Measurements from ENCODE around the gene SERHL2. TPM values are rescaled to one million over a fixed set of nuclear protein-coding genes. Genes with fewer than 3 reads are reported as not detected.
"Not testable (repeated sequence)": the region's sequence is repeated elsewhere in the genome, so short reads cannot be mapped to it uniquely, and the experiment has no call there.

The SERHL2 gene
- polyA plus RNA-seq, 1 donor from 2014 or later, result 0.99 TPM

DNA sequence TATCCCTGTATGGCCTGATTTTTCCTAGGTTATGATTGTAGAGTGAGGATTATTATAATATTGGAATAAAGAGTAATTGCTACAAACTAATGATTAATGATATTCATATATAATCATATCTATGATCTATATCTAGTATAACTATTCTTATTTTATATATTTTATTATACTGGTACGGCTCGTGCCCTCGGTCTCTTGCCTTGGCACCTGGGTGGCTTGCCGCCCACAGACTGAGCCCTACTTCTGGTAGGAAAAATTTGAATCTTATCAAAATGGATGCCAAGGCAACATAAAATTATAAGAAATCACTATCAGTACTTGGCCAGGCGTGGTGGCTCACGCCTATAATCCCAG is 1.5 kb upstream of the SERHL2 start:
- not testable (repeated sequence) for H3K9me3 ChIP-seq (ENCODE audit: low read length); H3K36me3 ChIP-seq (ENCODE audit: insufficient read depth, low read length); H3K4me3 ChIP-seq (ENCODE audit: low read length)

DNA sequence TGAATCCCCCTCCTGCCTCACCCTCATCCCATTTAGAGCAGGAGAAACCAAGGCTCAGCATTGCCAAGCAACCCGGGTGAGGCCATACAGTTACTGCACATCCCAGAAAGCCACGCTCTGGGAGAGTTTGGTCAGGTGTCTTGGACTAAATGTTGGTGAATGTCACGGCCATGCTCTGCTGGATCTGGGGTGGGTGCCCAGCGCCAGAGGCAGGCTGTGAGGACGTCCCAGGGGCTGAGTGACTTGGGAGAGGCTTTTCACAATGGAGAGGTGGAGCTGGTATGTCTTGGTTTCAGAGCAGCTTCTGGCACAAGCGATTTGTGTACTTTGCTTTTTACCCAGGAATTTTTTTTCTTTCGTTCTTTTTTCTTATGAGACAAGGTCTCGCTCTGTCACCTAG is 6.6 kb downstream of the SERHL2 start:
- Histone ChIP-seq H3K9ac (ENCODE audit: low read length) (no peak overlapping the region), H3K79me2 (replicated peaks; ENCODE audit: insufficient read depth, low read length) (no peaks in the 10 kb centered on the region), H3K4me2 (ENCODE audit: low read length) (no peak overlapping the region), H3K9me2 (ENCODE audit: insufficient read depth, low read length) (no peaks in the 10 kb centered on the region), H3K27ac (ENCODE audit: low read length) (no peak overlapping the region), H4K20me1 (ENCODE audit: insufficient read depth) (no peaks in the 10 kb centered on the region), H3K4me3 (ENCODE audit: low read length) (no peak overlapping the region), H3K36me3 (ENCODE audit: insufficient read depth, low read length) (no peaks in the 10 kb centered on the region), H3K27me3 (ENCODE audit: insufficient read depth, low read depth, low read length) (no peaks in the 10 kb centered on the region), H2AFZ (ENCODE audit: low read depth, low read length) (no peak overlapping the region), H3K9me3 (ENCODE audit: low read length) (no peaks in the 10 kb centered on the region), H3F3A (ENCODE audit: insufficient read depth, low read length, poor library complexity, severe bottlenecking) (no peaks in the 10 kb centered on the region)
- no peak for TF ChIP-seq EZH2 (IDR thresholded peaks at IDR 0.05; ENCODE audit: borderline replicate concordance, insufficient read depth, low read length, poor library complexity, severe bottlenecking)
- TF ChIP-seq RAD21 (conservative IDR thresholded peaks at IDR 0.05), result no peak
- no peak for TF ChIP-seq EP300 (conservative IDR thresholded peaks at IDR 0.05; ENCODE audit: poor library complexity, severe bottlenecking)
- TF ChIP-seq SMC3 (conservative IDR thresholded peaks at IDR 0.05; ENCODE audit: poor library complexity), result no peak
- TF ChIP-seq POLR2AphosphoS5 (IDR thresholded peaks at IDR 0.05), result no peak

More for the DNA sequence above, 1.5 kb upstream of the SERHL2 start:
- H3K27ac ChIP-seq (ENCODE audit: low read length); H4K20me1 ChIP-seq (ENCODE audit: insufficient read depth); H3K79me2 ChIP-seq (replicated peaks; ENCODE audit: insufficient read depth, low read length); H3K9ac ChIP-seq (ENCODE audit: low read length); H3K9me2 ChIP-seq (ENCODE audit: insufficient read depth, low read length); H2AFZ ChIP-seq (ENCODE audit: low read depth, low read length); H3K4me2 ChIP-seq (ENCODE audit: low read length); H3K27me3 ChIP-seq (ENCODE audit: insufficient read depth, low read depth, low read length); H3F3A ChIP-seq (ENCODE audit: insufficient read depth, low read length, poor library complexity, severe bottlenecking): not testable (repeated sequence)

DNA sequence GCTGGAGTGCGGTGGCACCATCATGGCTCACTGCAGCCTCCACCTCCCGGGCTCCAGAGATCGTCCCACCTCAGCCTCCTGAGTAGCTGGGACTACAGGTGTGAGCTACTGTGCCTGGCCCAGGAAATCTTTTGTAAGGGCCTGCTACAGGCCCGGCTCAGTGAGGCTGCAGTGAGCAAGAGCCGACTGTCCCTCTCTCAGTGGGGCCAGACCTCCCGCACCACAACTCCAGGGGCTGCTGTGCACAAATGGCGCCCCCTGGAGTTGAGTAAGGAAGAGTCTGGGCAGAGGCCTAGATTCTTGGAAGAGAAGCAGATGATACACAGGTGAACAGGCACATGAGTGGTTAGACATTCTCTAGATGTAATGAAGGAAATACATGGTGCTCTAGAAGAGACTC is 7.0 kb downstream of the SERHL2 start:
- Histone ChIP-seq H3F3A (ENCODE audit: insufficient read depth, low read length, poor library complexity, severe bottlenecking) (no peaks in the 10 kb centered on the region), H2AFZ (ENCODE audit: low read depth, low read length) (no peak overlapping the region), H3K27me3 (ENCODE audit: insufficient read depth, low read depth, low read length) (no peaks in the 10 kb centered on the region), H3K4me2 (ENCODE audit: low read length) (no peak overlapping the region), H3K4me3 (ENCODE audit: low read length) (no peak overlapping the region), H3K9me3 (ENCODE audit: low read length) (no peaks in the 10 kb centered on the region), H3K79me2 (replicated peaks; ENCODE audit: insufficient read depth, low read length) (no peaks in the 10 kb centered on the region), H3K36me3 (ENCODE audit: insufficient read depth, low read length) (no peaks in the 10 kb centered on the region), H3K9ac (ENCODE audit: low read length) (no peak overlapping the region), H4K20me1 (ENCODE audit: insufficient read depth) (no peaks in the 10 kb centered on the region), H3K9me2 (ENCODE audit: insufficient read depth, low read length) (no peaks in the 10 kb centered on the region), H3K27ac (ENCODE audit: low read length) (no peak overlapping the region)
- TF ChIP-seq, protein P1, sequence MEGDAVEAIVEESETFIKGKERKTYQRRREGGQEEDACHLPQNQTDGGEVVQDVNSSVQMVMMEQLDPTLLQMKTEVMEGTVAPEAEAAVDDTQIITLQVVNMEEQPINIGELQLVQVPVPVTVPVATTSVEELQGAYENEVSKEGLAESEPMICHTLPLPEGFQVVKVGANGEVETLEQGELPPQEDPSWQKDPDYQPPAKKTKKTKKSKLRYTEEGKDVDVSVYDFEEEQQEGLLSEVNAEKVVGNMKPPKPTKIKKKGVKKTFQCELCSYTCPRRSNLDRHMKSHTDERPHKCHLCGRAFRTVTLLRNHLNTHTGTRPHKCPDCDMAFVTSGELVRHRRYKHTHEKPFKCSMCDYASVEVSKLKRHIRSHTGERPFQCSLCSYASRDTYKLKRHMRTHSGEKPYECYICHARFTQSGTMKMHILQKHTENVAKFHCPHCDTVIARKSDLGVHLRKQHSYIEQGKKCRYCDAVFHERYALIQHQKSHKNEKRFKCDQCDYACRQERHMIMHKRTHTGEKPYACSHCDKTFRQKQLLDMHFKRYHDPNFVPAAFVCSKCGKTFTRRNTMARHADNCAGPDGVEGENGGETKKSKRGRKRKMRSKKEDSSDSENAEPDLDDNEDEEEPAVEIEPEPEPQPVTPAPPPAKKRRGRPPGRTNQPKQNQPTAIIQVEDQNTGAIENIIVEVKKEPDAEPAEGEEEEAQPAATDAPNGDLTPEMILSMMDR (IDR thresholded peaks at IDR 0.05; ENCODE audit: poor library complexity, severe bottlenecking), result peak; percentile 35
- TF ChIP-seq RAD21 (conservative IDR thresholded peaks at IDR 0.05), result peak; percentile 12
- TF ChIP-seq MXI1 (conservative IDR thresholded peaks at IDR 0.05; ENCODE audit: poor library complexity, severe bottlenecking), result no peak
- no peak for TF ChIP-seq EZH2 (IDR thresholded peaks at IDR 0.05; ENCODE audit: borderline replicate concordance, insufficient read depth, low read length, poor library complexity, severe bottlenecking)
- TF ChIP-seq EP300 (conservative IDR thresholded peaks at IDR 0.05; ENCODE audit: poor library complexity, severe bottlenecking), result no peak
- TF ChIP-seq POLR2AphosphoS5 (IDR thresholded peaks at IDR 0.05), result no peak
- TF ChIP-seq SMC3 (conservative IDR thresholded peaks at IDR 0.05; ENCODE audit: poor library complexity), result no peak
- TF ChIP-seq, protein P2, sequence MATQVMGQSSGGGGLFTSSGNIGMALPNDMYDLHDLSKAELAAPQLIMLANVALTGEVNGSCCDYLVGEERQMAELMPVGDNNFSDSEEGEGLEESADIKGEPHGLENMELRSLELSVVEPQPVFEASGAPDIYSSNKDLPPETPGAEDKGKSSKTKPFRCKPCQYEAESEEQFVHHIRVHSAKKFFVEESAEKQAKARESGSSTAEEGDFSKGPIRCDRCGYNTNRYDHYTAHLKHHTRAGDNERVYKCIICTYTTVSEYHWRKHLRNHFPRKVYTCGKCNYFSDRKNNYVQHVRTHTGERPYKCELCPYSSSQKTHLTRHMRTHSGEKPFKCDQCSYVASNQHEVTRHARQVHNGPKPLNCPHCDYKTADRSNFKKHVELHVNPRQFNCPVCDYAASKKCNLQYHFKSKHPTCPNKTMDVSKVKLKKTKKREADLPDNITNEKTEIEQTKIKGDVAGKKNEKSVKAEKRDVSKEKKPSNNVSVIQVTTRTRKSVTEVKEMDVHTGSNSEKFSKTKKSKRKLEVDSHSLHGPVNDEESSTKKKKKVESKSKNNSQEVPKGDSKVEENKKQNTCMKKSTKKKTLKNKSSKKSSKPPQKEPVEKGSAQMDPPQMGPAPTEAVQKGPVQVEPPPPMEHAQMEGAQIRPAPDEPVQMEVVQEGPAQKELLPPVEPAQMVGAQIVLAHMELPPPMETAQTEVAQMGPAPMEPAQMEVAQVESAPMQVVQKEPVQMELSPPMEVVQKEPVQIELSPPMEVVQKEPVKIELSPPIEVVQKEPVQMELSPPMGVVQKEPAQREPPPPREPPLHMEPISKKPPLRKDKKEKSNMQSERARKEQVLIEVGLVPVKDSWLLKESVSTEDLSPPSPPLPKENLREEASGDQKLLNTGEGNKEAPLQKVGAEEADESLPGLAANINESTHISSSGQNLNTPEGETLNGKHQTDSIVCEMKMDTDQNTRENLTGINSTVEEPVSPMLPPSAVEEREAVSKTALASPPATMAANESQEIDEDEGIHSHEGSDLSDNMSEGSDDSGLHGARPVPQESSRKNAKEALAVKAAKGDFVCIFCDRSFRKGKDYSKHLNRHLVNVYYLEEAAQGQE (IDR thresholded peaks at IDR 0.05; ENCODE audit: borderline replicate concordance), result no peak
- TF ChIP-seq TAF1 (IDR thresholded peaks at IDR 0.05; ENCODE audit: low read depth), result no peak
